PC-3 (cell line): ENCODE data around the gene ANKS1A. TPM values are rescaled to one million over a fixed set of nuclear protein-coding genes. Genes with fewer than 3 reads are reported as not detected.

Experiments
- ATAC-seq: fragments of 200-7000 bp; cut with Tn5 transposase; 2 replicates; pipeline ENCODE4 v1.9.1; 2020; ENCODE audit warnings: mild to moderate bottlenecking, moderate library complexity
- BruUV-seq: library from RNA; stranded (reverse); fragments of 400-500 nt; replicated peaks from 2 replicates; lab custom pipeline; 2021; lab: Mats Ljungman, UMichigan
- CTCF ChIA-PET: fragments of 300-600 bp; sonication (Branson Sonifier 250); formaldehyde crosslinking; loops from one replicate; lab custom pipeline; 2022; ENCODE audit warnings: antibody characterized with exemption; lab: Charles Lee
- POLR2A ChIA-PET: fragments of 300-600 bp; sonication (Branson Sonifier 250); formaldehyde crosslinking; loops from one replicate; lab custom pipeline; 2022; ENCODE audit warnings: antibody characterized with exemption; ENCODE audit not compliant: unreplicated experiment; lab: Charles Lee
- DNase-seq: peaks from one replicate; pipeline ENCODE4 v3.0.0-alpha.2; 2015
- H2AFZ ChIP-seq: fragments of 300-600 bp; sonication (generic); 2 replicates; pipeline ENCODE4 v1.6.0; 2016; ENCODE audit warnings: antibody characterized with exemption, low read length
- H3F3A ChIP-seq: fragments of 300-600 bp; sonication (generic); one replicate; pipeline ENCODE4 v1.6.0; 2017; ENCODE audit warnings: antibody characterized with exemption, low read length, control low read depth, mild to moderate bottlenecking; ENCODE audit not compliant: unreplicated experiment
- H3K27ac ChIP-seq: fragments of 300-600 bp; sonication (generic); 2 replicates; pipeline ENCODE4 v1.5.1; 2016; ENCODE audit warnings: mild to moderate bottlenecking, low read length
- H3K27me3 ChIP-seq: fragments of 300-600 bp; sonication (generic); 2 replicates; pipeline ENCODE4 v1.6.1; 2016; ENCODE audit warnings: low read length, mixed read lengths
- H3K36me3 ChIP-seq: fragments of 300-600 bp; sonication (generic); 2 replicates; pipeline ENCODE4 v1.6.1; 2016; ENCODE audit warnings: low read depth, mixed run types, low read length, mixed read lengths
- H3K4me1 ChIP-seq: fragments of 300-600 bp; sonication (generic); 2 replicates; pipeline ENCODE4 v1.5.1; 2016; ENCODE audit warnings: low read length; ENCODE audit not compliant: insufficient read depth
- H3K4me2 ChIP-seq: fragments of 300-600 bp; sonication (generic); 2 replicates; pipeline ENCODE4 v1.6.0; 2016; ENCODE audit warnings: low read length
- H3K4me3 ChIP-seq: fragments of 300-600 bp; sonication (generic); 2 replicates; pipeline ENCODE4 v1.5.1; 2016; ENCODE audit warnings: mild to moderate bottlenecking, low read length, mixed read lengths
- H3K79me2 ChIP-seq: fragments of 300-600 bp; sonication (generic); 2 replicates; pipeline ENCODE4 v1.6.1; 2017; ENCODE audit warnings: low read length, mixed read lengths
- H3K9ac ChIP-seq: fragments of 300-600 bp; sonication (generic); 2 replicates; pipeline ENCODE4 v1.6.0; 2016; ENCODE audit warnings: mild to moderate bottlenecking, low read length
- H3K9me2 ChIP-seq: fragments of 300-600 bp; sonication (generic); replicated peaks from 2 replicates; pipeline ENCODE4 v1.6.1; 2016; ENCODE audit warnings: mixed run types, low read length, mixed read lengths
- H3K9me3 ChIP-seq: fragments of 300-600 bp; sonication (generic); 2 replicates; pipeline ENCODE4 v1.6.1; 2016; ENCODE audit warnings: low read length, mixed read lengths
- H4K20me1 ChIP-seq: fragments of 300-600 bp; sonication (generic); 2 replicates; pipeline ENCODE4 v1.6.1; 2016; ENCODE audit warnings: low read length, mixed read lengths
- EZH2 ChIP-seq: fragments of 300-600 bp; sonication (generic); IDR thresholded peaks from one replicate; pipeline ENCODE4 v1.6.1; 2017; ENCODE audit warnings: antibody characterized with exemption, mild to moderate bottlenecking, low read length; ENCODE audit not compliant: unreplicated experiment
- EZH2phosphoT487 ChIP-seq: fragments of 300-600 bp; sonication (generic); IDR thresholded peaks from 2 replicates; pipeline ENCODE4 v1.6.1; 2018; ENCODE audit warnings: mild to moderate bottlenecking, antibody characterized with exemption, low read length, borderline replicate concordance
- intact Hi-C: fragments of 100-400 bp; cut with micrococcal nuclease; formaldehyde crosslinking; loops from 2 replicates; pipeline ENCODE4 v1.9.0; 2023
- total RNA-seq: library from RNA; depleted of rRNA; stranded (reverse); fragments of >200 nt; gene quantifications from 2 replicates; pipeline ENCODE4 v1.2.3, GENCODE V29; 2014
- TF ChIP-seq, protein P1 (sequence below): fragments of 300-600 bp; sonication (generic); conservative IDR thresholded peaks from 2 replicates; pipeline ENCODE4 v1.5.1; 2017; ENCODE audit warnings: antibody characterized with exemption, low read depth, mild to moderate bottlenecking, low read length

Gene ANKS1A
- total RNA-seq, 1 experiment from 2014 or later: 18.8 TPM

DNA sequence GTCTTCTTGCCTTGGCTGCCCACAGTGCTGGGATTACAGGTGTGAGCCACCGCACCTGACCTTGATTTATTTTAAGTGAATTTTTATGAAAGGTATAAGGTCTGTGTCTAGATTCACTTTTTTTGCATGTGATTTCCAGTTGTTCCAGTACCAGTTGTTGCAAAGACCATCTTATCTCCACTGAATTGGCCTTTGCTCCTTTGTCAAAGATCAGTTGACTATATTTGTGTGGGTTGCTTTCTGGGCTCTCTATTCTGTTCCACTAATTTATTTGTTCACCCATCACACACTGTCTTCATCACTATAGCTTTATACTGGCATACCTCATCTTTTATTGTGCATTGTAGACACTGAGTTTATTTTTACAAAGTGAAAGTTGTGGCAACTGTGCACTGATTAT, 56.3 kb downstream of the ANKS1A start:
- Histone ChIP-seq H3K4me3 (no peak overlapping the region), H2AFZ (no peak overlapping the region), H3K4me2 (no peak overlapping the region), H4K20me1 (no peaks in the 10 kb centered on the region), H3K27ac (no peak overlapping the region), H3K9me3 (no peaks in the 10 kb centered on the region), H3K9me2 (no peaks in the 10 kb centered on the region), H3K4me1 (no peaks in the 10 kb centered on the region), H3K36me3 (no peaks in the 10 kb centered on the region), H3K27me3 (no peaks in the 10 kb centered on the region), H3K9ac (no peak overlapping the region), H3K79me2 (peaks cover 27% of the 10 kb centered on the region; the same call in 1 of the 2 replicates), H3F3A (no peaks in the 10 kb centered on the region)
- ChIA-PET CTCF (no interaction called here), POLR2A (interaction anchor here (0.6 kb wide), 1 partner anchor 56 kb away, joined by 4 read pairs; the partner anchor contains the start of gene ANKS1A)
- intact Hi-C loops: no loop called here
- TF ChIP-seq, protein P1, sequence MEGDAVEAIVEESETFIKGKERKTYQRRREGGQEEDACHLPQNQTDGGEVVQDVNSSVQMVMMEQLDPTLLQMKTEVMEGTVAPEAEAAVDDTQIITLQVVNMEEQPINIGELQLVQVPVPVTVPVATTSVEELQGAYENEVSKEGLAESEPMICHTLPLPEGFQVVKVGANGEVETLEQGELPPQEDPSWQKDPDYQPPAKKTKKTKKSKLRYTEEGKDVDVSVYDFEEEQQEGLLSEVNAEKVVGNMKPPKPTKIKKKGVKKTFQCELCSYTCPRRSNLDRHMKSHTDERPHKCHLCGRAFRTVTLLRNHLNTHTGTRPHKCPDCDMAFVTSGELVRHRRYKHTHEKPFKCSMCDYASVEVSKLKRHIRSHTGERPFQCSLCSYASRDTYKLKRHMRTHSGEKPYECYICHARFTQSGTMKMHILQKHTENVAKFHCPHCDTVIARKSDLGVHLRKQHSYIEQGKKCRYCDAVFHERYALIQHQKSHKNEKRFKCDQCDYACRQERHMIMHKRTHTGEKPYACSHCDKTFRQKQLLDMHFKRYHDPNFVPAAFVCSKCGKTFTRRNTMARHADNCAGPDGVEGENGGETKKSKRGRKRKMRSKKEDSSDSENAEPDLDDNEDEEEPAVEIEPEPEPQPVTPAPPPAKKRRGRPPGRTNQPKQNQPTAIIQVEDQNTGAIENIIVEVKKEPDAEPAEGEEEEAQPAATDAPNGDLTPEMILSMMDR: no peak
- TF ChIP-seq EZH2phosphoT487 (no peak), EZH2 (no peak)
- DNase-seq (no peak), ATAC-seq (no peak)
- BruUV-seq: no TSS peak

DNA sequence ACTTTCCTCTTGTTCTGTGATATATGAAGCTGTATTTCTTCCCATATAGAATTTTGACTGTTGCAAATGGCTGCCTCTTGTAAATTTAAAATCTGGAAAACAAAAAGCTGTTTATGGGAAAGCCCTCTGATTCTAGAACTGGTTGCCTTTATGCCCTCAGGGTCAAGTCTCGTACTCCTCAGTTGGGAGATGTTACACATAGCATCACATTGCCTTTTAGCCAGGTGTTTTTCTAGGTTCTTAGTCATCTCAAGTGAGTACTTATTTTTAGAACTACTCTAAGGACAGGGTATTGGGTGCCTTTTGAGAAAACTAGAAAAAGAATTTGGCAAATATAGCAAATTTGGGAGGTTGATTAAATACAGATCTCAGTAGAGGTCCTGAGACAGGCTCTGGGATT, 58.5 kb downstream of the ANKS1A start:
- H3K4me2 ChIP-seq: no peak overlapping the region
- no TSS peak for BruUV-seq
- ATAC-seq: no peak
- DNase-seq: no peak
- CTCF ChIA-PET: no interaction called here
- H3K27me3 ChIP-seq: no peaks in the 10 kb centered on the region
- no peaks in the 10 kb centered on the region for H4K20me1 ChIP-seq
- POLR2A ChIA-PET: no interaction called here
- H3K27ac ChIP-seq: no peak overlapping the region
- H3K9me3 ChIP-seq: no peaks in the 10 kb centered on the region
- H3K79me2 ChIP-seq: peaks cover 37% of the 10 kb centered on the region; the same call in 1 of the 2 replicates
- no peaks in the 10 kb centered on the region for H3F3A ChIP-seq
- H3K9me2 ChIP-seq: no peaks in the 10 kb centered on the region
- no peak overlapping the region for H3K4me3 ChIP-seq
- no peak for TF ChIP-seq EZH2phosphoT487
- TF ChIP-seq, protein P1: no peak
- no peak for TF ChIP-seq EZH2
- no peak overlapping the region for H3K9ac ChIP-seq
- no peaks in the 10 kb centered on the region for H3K36me3 ChIP-seq
- intact Hi-C loops: no loop called here
- H2AFZ ChIP-seq: no peak overlapping the region
- no peaks in the 10 kb centered on the region; the same call in 1 of the 2 replicates for H3K4me1 ChIP-seq

DNA sequence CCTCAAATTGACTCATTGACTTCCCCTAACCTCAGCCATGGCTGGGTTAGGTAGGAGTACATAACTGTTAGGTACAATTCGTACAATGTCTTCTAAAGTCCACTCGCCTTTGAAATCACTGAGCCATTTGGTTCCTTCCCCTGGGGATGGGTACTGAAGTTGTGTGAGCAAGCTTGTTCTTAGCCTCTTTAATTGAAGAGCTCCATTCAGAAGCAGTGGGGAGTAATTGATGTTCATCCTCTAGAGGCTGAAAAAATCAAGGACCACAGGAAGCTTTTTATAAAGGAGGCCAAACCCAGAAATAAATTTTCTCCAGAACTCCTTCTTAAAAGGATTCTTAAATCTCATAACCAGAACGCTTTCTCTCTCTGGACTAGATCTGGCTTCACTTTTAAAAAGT, 60.6 kb downstream of the ANKS1A start:
- TF ChIP-seq, protein P1: no peak
- TF ChIP-seq EZH2phosphoT487: no peak
- no peak for TF ChIP-seq EZH2
- peaks cover 31% of the 10 kb centered on the region; the same call in 1 of the 2 replicates for H3K79me2 ChIP-seq
- no peak overlapping the region for H3K27ac ChIP-seq
- intact Hi-C loops: loop anchor here (5.0 kb wide), 1 partner anchor 37 kb away; no protein-coding TSS in a partner anchor
- H4K20me1 ChIP-seq: no peaks in the 10 kb centered on the region
- DNase-seq (no peak), ATAC-seq (no peak)
- H3F3A ChIP-seq: no peaks in the 10 kb centered on the region
- H3K4me1 ChIP-seq: peaks cover 19% of the 10 kb centered on the region
- BruUV-seq: no TSS peak
- no peak overlapping the region for H2AFZ ChIP-seq
- ChIA-PET POLR2A (no interaction called here), CTCF (no interaction called here)
- H3K36me3 ChIP-seq: no peaks in the 10 kb centered on the region
- no peaks in the 10 kb centered on the region for H3K9me2 ChIP-seq
- H3K4me3 ChIP-seq: no peak overlapping the region
- H3K27me3 ChIP-seq: no peaks in the 10 kb centered on the region
- H3K9me3 ChIP-seq: no peaks in the 10 kb centered on the region
- H3K4me2 ChIP-seq: no peak overlapping the region
- H3K9ac ChIP-seq: no peak overlapping the region
